CD4-positive, alpha-beta T cell treated with Interferon alpha-2 for 1 hour (primary cell): Measurements from ENCODE around the gene PITPNM2.
A peak's percentile ranks its signal among the peaks of the same experiment; 100 is the strongest.
"Not testable (repeated sequence)": the region's sequence is repeated elsewhere in the genome, so short reads cannot be mapped to it uniquely, and the experiment has no call there.

Experiments
- DNase-seq, 2 donors: peaks; one replicate each; pipeline ENCODE4 v3.0.0-alpha.2; 2020 to 2022

PITPNM2 gene

GRCh38 chr12:123119808-123120207 lies 31.1 kb downstream of the PITPNM2 start:
- DNase-seq, result peak; percentile 23 to 31

- DNase-seq, result no peak
Observed at GRCh38 chr12:123118497-123118896, 32.4 kb downstream of the PITPNM2 start.

- peak; percentile 19 to 47 for DNase-seq
Observed at GRCh38 chr12:123115409-123116121, 35.3 kb downstream of the PITPNM2 start.

GRCh38 chr12:123114304-123115083 lies 36.4 kb downstream of the PITPNM2 start:
- DNase-seq, result no peak

- DNase-seq, result no peak
Observed at GRCh38 chr12:123113026-123113425, 37.9 kb downstream of the PITPNM2 start.

- no peak for DNase-seq
Observed at GRCh38 chr12:123111498-123112165, 39.3 kb downstream of the PITPNM2 start.

GRCh38 chr12:123109319-123109772 lies 41.5 kb downstream of the PITPNM2 start:
- no peak for DNase-seq

GRCh38 chr12:123108682-123109066 lies 42.2 kb downstream of the PITPNM2 start:
- no peak for DNase-seq

GRCh38 chr12:123107926-123108681 lies 42.8 kb downstream of the PITPNM2 start:
- no peak for DNase-seq

- DNase-seq, result peak; percentile 61 to 70
Observed at GRCh38 chr12:123106640-123107359, 44.1 kb downstream of the PITPNM2 start.

GRCh38 chr12:123105211-123105826 lies 45.6 kb downstream of the PITPNM2 start:
- no peak for DNase-seq

- no peak for DNase-seq
Observed at GRCh38 chr12:123104809-123105208, 46.1 kb downstream of the PITPNM2 start.

GRCh38 chr12:123104094-123104493 lies 46.8 kb downstream of the PITPNM2 start:
- DNase-seq, result not testable (repeated sequence)

GRCh38 chr12:123102781-123103503 lies 47.9 kb downstream of the PITPNM2 start:
- DNase-seq, result no peak

GRCh38 chr12:123102366-123102765 lies 48.5 kb downstream of the PITPNM2 start:
- no peak for DNase-seq

- no peak for DNase-seq
Observed at GRCh38 chr12:123101526-123101925, 49.4 kb downstream of the PITPNM2 start.
